DOHH2 (cell line): ENCODE data around the gene PDZRN4.

ENCODE experiments used
- H3F3A ChIP-seq: fragments of 200-600 bp; sonication (generic), shearing (Covaris generic); 2 replicates; pipeline ENCODE4 v1.6.0; 2016; ENCODE audit warnings: antibody characterized with exemption, mild to moderate bottlenecking; ENCODE audit not compliant: control insufficient read depth, insufficient read depth
- H3K27ac ChIP-seq: fragments of 200-600 bp; sonication (generic); 2 replicates; pipeline ENCODE4 v1.5.1; 2014; ENCODE audit warnings: low read depth, mild to moderate bottlenecking, low read length, moderate library complexity
- H3K27me3 ChIP-seq: fragments of 200-600 bp; sonication (generic); 2 replicates; pipeline ENCODE4 v1.6.1; 2014; ENCODE audit warnings: mild to moderate bottlenecking, low read length, mixed read lengths; ENCODE audit not compliant: control insufficient read depth
- H3K36me3 ChIP-seq: fragments of 200-600 bp; sonication (generic); 2 replicates; pipeline ENCODE4 v1.6.1; 2014; ENCODE audit warnings: mild to moderate bottlenecking, low read length, moderate library complexity, mixed read lengths; ENCODE audit not compliant: control insufficient read depth
- H3K4me1 ChIP-seq: fragments of 200-600 bp; sonication (generic); 2 replicates; pipeline ENCODE4 v1.6.1; 2014; ENCODE audit warnings: mild to moderate bottlenecking, low read length, mixed read lengths; ENCODE audit not compliant: control insufficient read depth
- H3K4me2 ChIP-seq: fragments of 200-600 bp; sonication (generic); 2 replicates; pipeline ENCODE4 v1.6.0; 2014; ENCODE audit warnings: mild to moderate bottlenecking, low read length, moderate library complexity
- H3K4me3 ChIP-seq: fragments of 200-600 bp; sonication (generic); 2 replicates; pipeline ENCODE4 v1.5.1; 2014; ENCODE audit warnings: mild to moderate bottlenecking, low read length, mixed read lengths
- H3K79me2 ChIP-seq: fragments of 200-600 bp; sonication (generic); 2 replicates; pipeline ENCODE4 v1.6.1; 2014; ENCODE audit warnings: mild to moderate bottlenecking, low read length, mixed read lengths; ENCODE audit not compliant: control insufficient read depth
- H3K9me2 ChIP-seq: fragments of 200-600 bp; sonication (generic); replicated peaks from 2 replicates; pipeline ENCODE4 v1.6.1; 2014; ENCODE audit warnings: mild to moderate bottlenecking, low read length, mixed read lengths; ENCODE audit not compliant: control insufficient read depth
- H3K9me3 ChIP-seq: fragments of 200-600 bp; sonication (generic); 2 replicates; pipeline ENCODE4 v1.6.1; 2014; ENCODE audit warnings: antibody characterized with exemption, low read length, mixed read lengths; ENCODE audit not compliant: control insufficient read depth, insufficient read depth
- H4K20me1 ChIP-seq: fragments of 200-600 bp; sonication (generic); 2 replicates; pipeline ENCODE4 v1.6.0; 2014; ENCODE audit warnings: low read depth, mild to moderate bottlenecking, antibody characterized with exemption, low read length, moderate library complexity; ENCODE audit not compliant: control insufficient read depth, insufficient read depth
- CTCF ChIP-seq: fragments of 200-600 bp; sonication (generic); IDR thresholded peaks from one replicate; pipeline ENCODE4 v1.5.1; 2014; ENCODE audit warnings: antibody characterized with exemption, mild to moderate bottlenecking, low read depth, low read length; ENCODE audit not compliant: poor library complexity, severe bottlenecking
- EZH2phosphoT487 ChIP-seq: fragments of 200-600 bp; sonication (generic); IDR thresholded peaks from 2 replicates; pipeline ENCODE4 v1.6.1; 2017; ENCODE audit warnings: borderline replicate concordance, mild to moderate bottlenecking, antibody characterized with exemption, low read length, moderate library complexity, mixed read lengths

The PDZRN4 gene

GRCh38 chr12:41557344-41557743 lies 369.2 kb downstream of the PDZRN4 start:
- no peak overlapping the region for H3K4me3 ChIP-seq
- H3K79me2 ChIP-seq = no peaks in the 10 kb centered on the region
- no peaks in the 10 kb centered on the region for H3K4me1 ChIP-seq
- no peaks in the 10 kb centered on the region for H3K9me2 ChIP-seq
- H3K27me3 ChIP-seq = no peaks in the 10 kb centered on the region
- no peaks in the 10 kb centered on the region for H3K9me3 ChIP-seq
- TF ChIP-seq CTCF (no peak), EZH2phosphoT487 (no peak)
- no peaks in the 10 kb centered on the region for H3F3A ChIP-seq
- no peak overlapping the region for H3K27ac ChIP-seq
- H3K36me3 ChIP-seq = no peaks in the 10 kb centered on the region
- H4K20me1 ChIP-seq = no peaks in the 10 kb centered on the region
- no peak overlapping the region for H3K4me2 ChIP-seq

DNA sequence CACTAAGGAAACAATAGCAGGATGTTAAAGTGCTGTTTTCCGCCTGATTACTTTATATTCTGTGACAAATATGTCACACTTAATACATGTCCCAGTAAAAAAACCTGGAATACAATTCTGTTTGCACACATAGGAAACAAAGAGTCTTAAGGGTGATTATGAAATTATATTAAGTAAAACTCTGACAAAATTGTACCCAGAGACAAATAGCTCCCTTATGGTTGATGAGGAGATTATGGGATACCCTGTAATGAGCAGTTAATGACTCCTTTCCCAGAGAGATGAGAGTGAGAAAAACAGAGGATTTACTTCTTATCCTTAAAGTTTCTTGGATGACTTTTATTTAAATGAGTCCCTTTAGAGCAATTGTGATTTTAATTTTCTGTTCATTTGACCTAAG lies 370.6 kb downstream of the PDZRN4 start:
- no peak overlapping the region for H3K4me3 ChIP-seq
- H3K27me3 ChIP-seq = no peaks in the 10 kb centered on the region
- H3K36me3 ChIP-seq = no peaks in the 10 kb centered on the region
- no peaks in the 10 kb centered on the region for H3K9me3 ChIP-seq
- no peak for TF ChIP-seq CTCF
- no peak for TF ChIP-seq EZH2phosphoT487
- H3K9me2 ChIP-seq = no peaks in the 10 kb centered on the region
- no peak overlapping the region for H3K4me2 ChIP-seq
- H3K79me2 ChIP-seq = no peaks in the 10 kb centered on the region
- no peaks in the 10 kb centered on the region for H4K20me1 ChIP-seq
- no peaks in the 10 kb centered on the region for H3F3A ChIP-seq
- H3K27ac ChIP-seq = no peak overlapping the region
- no peaks in the 10 kb centered on the region for H3K4me1 ChIP-seq

DNA sequence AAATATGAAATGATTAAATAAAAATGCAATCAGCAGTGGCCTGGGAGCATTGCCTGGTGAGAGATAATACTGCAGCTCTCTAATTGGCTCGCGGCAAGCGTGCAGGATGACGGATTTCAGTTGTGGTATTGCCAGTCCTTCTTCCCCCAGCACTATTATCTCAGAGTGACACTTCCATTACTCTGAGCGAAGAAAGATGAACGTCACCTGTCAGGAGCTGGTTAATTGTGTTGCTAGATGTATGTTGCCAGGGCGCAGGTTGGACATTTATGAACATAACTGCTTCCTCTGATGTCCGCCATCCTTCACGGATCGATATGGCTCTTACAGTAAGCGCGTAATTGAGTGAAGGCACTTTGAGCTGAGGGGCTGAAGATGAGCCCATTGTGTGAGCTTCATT lies 374.9 kb downstream of the PDZRN4 start:
- H3K79me2 ChIP-seq = no peaks in the 10 kb centered on the region
- no peaks in the 10 kb centered on the region for H4K20me1 ChIP-seq
- TF ChIP-seq CTCF = no peak
- no peak for TF ChIP-seq EZH2phosphoT487

DNA sequence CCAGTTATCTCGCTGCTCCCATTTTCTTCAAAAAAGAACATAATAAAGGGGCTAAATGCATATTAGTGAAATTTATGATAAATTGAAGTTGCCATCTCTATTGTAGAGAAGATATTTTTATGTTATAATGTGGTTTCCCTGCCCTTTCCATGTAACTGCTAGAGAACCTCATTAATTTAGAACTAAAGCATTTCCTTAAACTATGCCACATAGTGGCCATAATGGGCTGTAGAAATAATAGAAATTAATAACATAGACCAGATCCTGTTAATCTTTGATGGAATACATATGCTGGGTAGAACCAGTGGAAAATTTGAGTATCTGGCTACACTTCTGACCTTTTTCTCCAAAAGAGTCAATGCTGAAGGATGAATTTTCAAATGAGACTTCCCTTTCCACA lies 376.7 kb downstream of the PDZRN4 start:
- Histone ChIP-seq H4K20me1 (no peaks in the 10 kb centered on the region), H3F3A (no peaks in the 10 kb centered on the region), H3K9me3 (no peaks in the 10 kb centered on the region), H3K36me3 (no peaks in the 10 kb centered on the region), H3K4me1 (no peaks in the 10 kb centered on the region), H3K27me3 (no peaks in the 10 kb centered on the region), H3K4me3 (no peak overlapping the region), H3K4me2 (no peak overlapping the region), H3K27ac (no peak overlapping the region), H3K79me2 (no peaks in the 10 kb centered on the region), H3K9me2 (no peaks in the 10 kb centered on the region)
- no peak for TF ChIP-seq CTCF
- no peak for TF ChIP-seq EZH2phosphoT487

More for the DNA sequence above, 374.9 kb downstream of the PDZRN4 start:
- Histone ChIP-seq H3K27ac (no peak overlapping the region), H3K9me2 (no peaks in the 10 kb centered on the region), H3K4me2 (no peak overlapping the region), H3K9me3 (no peaks in the 10 kb centered on the region), H3F3A (no peaks in the 10 kb centered on the region), H3K36me3 (no peaks in the 10 kb centered on the region), H3K4me3 (no peak overlapping the region), H3K4me1 (no peaks in the 10 kb centered on the region), H3K27me3 (no peaks in the 10 kb centered on the region)
